ENCODE measurements around the gene ADIPOR2.

ADIPOR2 gene

GRCh38 chr12:1799051-1799881 lies 108.4 kb downstream of the ADIPOR2 start:
- DNase-seq (ENCODE audit: low read depth), result no peak

- DNase-seq (ENCODE audit: low read depth), result no peak
Observed at GRCh38 chr12:1799882-1800400, 109.1 kb downstream of the ADIPOR2 start.

- no peak for DNase-seq (ENCODE audit: low read depth)
Observed at GRCh38 chr12:1800401-1801302, 109.8 kb downstream of the ADIPOR2 start.

- DNase-seq (ENCODE audit: low read depth), result no peak
Observed at GRCh38 chr12:1801303-1801975, 110.6 kb downstream of the ADIPOR2 start.

- DNase-seq (ENCODE audit: low read depth), result no peak
Observed at GRCh38 chr12:1803736-1804135, 112.9 kb downstream of the ADIPOR2 start.

GRCh38 chr12:1804545-1805332 lies 113.9 kb downstream of the ADIPOR2 start:
- DNase-seq (ENCODE audit: low read depth), result peak; percentile 75

- no peak for DNase-seq (ENCODE audit: low read depth)
Observed at GRCh38 chr12:1805441-1806081, 114.7 kb downstream of the ADIPOR2 start.

- no peak for DNase-seq (ENCODE audit: low read depth)
Observed at GRCh38 chr12:1806301-1807086, 115.6 kb downstream of the ADIPOR2 start.

- no peak for DNase-seq (ENCODE audit: low read depth)
Observed at GRCh38 chr12:1807087-1807860, 116.4 kb downstream of the ADIPOR2 start.

GRCh38 chr12:1808036-1808797 lies 117.3 kb downstream of the ADIPOR2 start:
- no peak for DNase-seq (ENCODE audit: low read depth)

GRCh38 chr12:1808798-1809480 lies 118.1 kb downstream of the ADIPOR2 start:
- no peak for DNase-seq (ENCODE audit: low read depth)

- DNase-seq (ENCODE audit: low read depth), result no peak
Observed at GRCh38 chr12:1809591-1810190, 118.8 kb downstream of the ADIPOR2 start.

- no peak for DNase-seq (ENCODE audit: low read depth)
Observed at GRCh38 chr12:1810201-1810930, 119.5 kb downstream of the ADIPOR2 start.

GRCh38 chr12:1810931-1811280 lies 120.0 kb downstream of the ADIPOR2 start:
- DNase-seq (ENCODE audit: low read depth), result no peak

- DNase-seq (ENCODE audit: low read depth), result no peak
Observed at GRCh38 chr12:1811281-1811947, 120.5 kb downstream of the ADIPOR2 start.

- DNase-seq (ENCODE audit: low read depth), result no peak
Observed at GRCh38 chr12:1811948-1812291, 121.0 kb downstream of the ADIPOR2 start.

All from stimulated activated CD8-positive, alpha-beta memory T cell treated with anti-CD3 and anti-CD28 coated beads, Interleukin-15, amount 100 ng/mL, for 1 hour (primary cell).